DND-41 (cell line): ENCODE measurements around the gene EXO1.

ENCODE experiments used
- CTCF ChIP-seq: IDR thresholded peaks from 2 replicates; pipeline ENCODE4 v1.5.1; 2012; ENCODE audit warnings: borderline replicate concordance, low read length, moderate library complexity, mild to moderate bottlenecking; ENCODE audit not compliant: poor library complexity, severe bottlenecking; ENCODE audit errors: extremely low read depth
- EZH2 ChIP-seq: IDR thresholded peaks from 3 replicates; pipeline ENCODE4 v1.6.1; 2012; ENCODE audit warnings: borderline replicate concordance, low read depth, mild to moderate bottlenecking, moderate library complexity, low read length, inconsistent platforms; ENCODE audit not compliant: severe bottlenecking

GRCh38 chr1:241841691-241842090 lies 6.3 kb upstream of the EXO1 start:
- TF ChIP-seq CTCF (no peak), EZH2 (no peak)
